Spleen (tissue), 11 donors: Measurements from ENCODE around the gene SLCO2B1. TPM values are rescaled to one million over a fixed set of nuclear protein-coding genes. Genes with fewer than 3 reads are reported as not detected.

Experiments
- DNase-seq: peaks from one replicate; pipeline ENCODE4 v3.0.0-alpha.2; 2020
- H3K27ac ChIP-seq, 8 donors: fragments of 200-600 bp; sonication (generic) in 7 of 8; 1 replicate in 4 of 8; 2 replicates in 4 of 8; pipeline versions ENCODE4 v1.5.0 to v1.8.0; 2016 to 2021; ENCODE audit warnings: inconsistent platforms in 4 of 8, mild to moderate bottlenecking in 4 of 8, moderate library complexity in 1 of 8
- H3K27me3 ChIP-seq, 7 donors: fragments of 200-600 bp; sonication (generic) in 6 of 7; replicated peaks in 1 of 7; 1 replicate in 4 of 7; 2 replicates in 3 of 7; pipeline versions ENCODE4 v1.5.0 to v1.8.0; 2016 to 2021; ENCODE audit warnings: inconsistent platforms in 3 of 7, mild to moderate bottlenecking in 1 of 7
- H3K36me3 ChIP-seq, 6 donors: fragments of 200-600 bp; sonication (generic) in 5 of 6; 1 replicate in 4 of 6; 2 replicates in 2 of 6; pipeline versions ENCODE4 v1.5.0 to v1.8.0; 2016 to 2021; ENCODE audit warnings: inconsistent platforms in 2 of 6
- H3K4me1 ChIP-seq, 6 donors: fragments of 200-600 bp; sonication (generic) in 5 of 6; 1 replicate in 3 of 6; 2 replicates in 3 of 6; pipeline versions ENCODE4 v1.5.0 to v1.8.0; 2016 to 2021; ENCODE audit warnings: inconsistent platforms in 3 of 6
- H3K4me3 ChIP-seq, 8 donors: fragments of 200-600 bp; sonication (generic) in 7 of 8; 1 replicate in 4 of 8; 2 replicates in 4 of 8; pipeline versions ENCODE4 v1.5.0 to v1.8.0; 2016 to 2021; ENCODE audit warnings: inconsistent platforms in 4 of 8, mild to moderate bottlenecking in 4 of 8, moderate library complexity in 2 of 8
- H3K9me3 ChIP-seq, 8 donors: fragments of 200-600 bp; sonication (generic) in 7 of 8; 1 replicate in 4 of 8; 2 replicates in 4 of 8; pipeline versions ENCODE4 v1.5.0 to v1.8.0; 2016 to 2021; ENCODE audit warnings: inconsistent platforms in 4 of 8
- POLR2A ChIP-seq, 3 donors: fragments of 450-650 bp; IDR thresholded peaks; one replicate each; pipeline ENCODE4 v1.5.1; 2017; ENCODE audit warnings: antibody characterized with exemption in 3 of 3, mild to moderate bottlenecking in 1 of 3
- POLR2AphosphoS5 ChIP-seq, 3 donors: sonication (generic); formaldehyde crosslinking; IDR thresholded peaks; one replicate each; pipeline ENCODE4 v1.5.1; 2017; ENCODE audit warnings: antibody characterized with exemption in 3 of 3
- WGBS, 5 donors: extraction: QIAGEN DNeasy Blood & Tissue Kit in 3 of 5; methylation state at CpG; one replicate each; pipeline versions ENCODE4 v1.1.5 to v1.1.7; 2013 to 2018; 5-methylcytosine and 5-hydroxymethylcytosine counted together
- intact Hi-C: fragments of 100-400 bp; cut with DNase I; formaldehyde crosslinking; loops from one replicate; pipeline ENCODE4 v1.15.0; 2023; ENCODE audit warnings: low total_unique reads
- polyA plus RNA-seq, 3 donors: library from polyadenylated mRNA; stranded (reverse); fragments of 200-250 nt; gene quantifications; one replicate each; pipeline ENCODE4 v1.2.1, GENCODE V29; 2013
- total RNA-seq, 7 donors: library from RNA; depleted of rRNA in 3 of 7; stranded (reverse); fragments of >200 nt in 3 of 7; fragmentation: NEBNext Ultra II Directional in 4 of 7; extraction: Animal tissue kit (Norgen Biotek cat#: 25700) in 4 of 7; gene quantifications; one replicate each; pipeline versions ENCODE4 v1.1.0 to v1.2.1, GENCODE V29; 2016 to 2021
- TF ChIP-seq, protein P1 (sequence below), 11 experiments: fragments of 200-600 bp in 7 of 11; fragments of 450-650 bp in 4 of 11; sonication (generic) in 4 of 11; IDR thresholded peaks in 8 of 11; conservative IDR thresholded peaks in 3 of 11; 1 replicate in 7 of 11; 2 replicates in 4 of 11; pipeline versions ENCODE4 v1.4.0 to v1.8.0; 2016 to 2021; ENCODE audit warnings: antibody characterized with exemption in 11 of 11, inconsistent platforms in 4 of 11, mild to moderate bottlenecking in 1 of 11
- donor health status: healthy with polysubstance abuse.
- donor health status: DM: no; HTN: no; CAD: no; lungs with moderate emphysema.
- donor health status: DM: no; HTN: no; CAD: no.
- donor health status: Bipolar disorder and iron deficiency.
- donor health status: healthy.
- donor health status: DM: no; HTN: no; CAD: no.
- donor health status: DM: yes; HTN: yes; CAD: no.

Gene SLCO2B1
- total and polyA plus RNA-seq, 10 donors: 10.2 to 307 (median 132) TPM

DNA sequence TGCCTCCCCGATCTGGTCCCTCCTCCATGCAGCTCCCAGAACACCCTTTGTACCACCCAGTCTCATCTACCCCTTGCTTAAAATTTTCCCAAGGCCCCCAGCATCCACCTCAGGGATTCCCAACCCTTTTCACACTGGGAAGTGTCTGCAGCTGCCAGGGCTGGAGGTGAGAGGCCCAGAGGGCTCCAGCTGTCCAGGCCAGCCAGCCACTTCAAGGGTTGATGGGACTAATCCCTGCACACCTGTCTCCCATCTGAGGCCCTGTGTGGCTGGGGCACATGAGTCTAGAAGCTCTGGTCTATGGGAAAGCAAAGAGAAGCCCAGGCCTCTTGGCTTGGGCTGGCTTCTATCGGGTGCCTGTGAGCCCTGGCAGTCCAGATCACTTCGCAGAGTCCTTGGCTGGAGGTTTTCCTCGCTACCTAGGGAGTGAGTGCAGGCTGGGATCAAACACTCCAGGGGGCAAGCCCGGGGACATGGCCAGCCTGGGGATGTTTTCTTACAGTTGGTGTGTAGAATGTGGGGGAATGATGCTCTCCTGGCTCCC, 48.6 kb downstream of the SLCO2B1 start:
- 78 to 91% (median 89%) methylated on average over 5 of the region's 5 CpGs for WGBS, 5 donors
- H3K9me3 ChIP-seq: no peaks in the 10 kb centered on the region
- H3K36me3 ChIP-seq: peaks cover 0 to 32% (median 0%) of the 10 kb centered on the region in 6 donors
- no peak overlapping the region for H3K4me3 ChIP-seq
- no peaks in the 10 kb centered on the region for H3K27me3 ChIP-seq
- H3K27ac ChIP-seq: no peak overlapping the region
- TF ChIP-seq, protein P1, sequence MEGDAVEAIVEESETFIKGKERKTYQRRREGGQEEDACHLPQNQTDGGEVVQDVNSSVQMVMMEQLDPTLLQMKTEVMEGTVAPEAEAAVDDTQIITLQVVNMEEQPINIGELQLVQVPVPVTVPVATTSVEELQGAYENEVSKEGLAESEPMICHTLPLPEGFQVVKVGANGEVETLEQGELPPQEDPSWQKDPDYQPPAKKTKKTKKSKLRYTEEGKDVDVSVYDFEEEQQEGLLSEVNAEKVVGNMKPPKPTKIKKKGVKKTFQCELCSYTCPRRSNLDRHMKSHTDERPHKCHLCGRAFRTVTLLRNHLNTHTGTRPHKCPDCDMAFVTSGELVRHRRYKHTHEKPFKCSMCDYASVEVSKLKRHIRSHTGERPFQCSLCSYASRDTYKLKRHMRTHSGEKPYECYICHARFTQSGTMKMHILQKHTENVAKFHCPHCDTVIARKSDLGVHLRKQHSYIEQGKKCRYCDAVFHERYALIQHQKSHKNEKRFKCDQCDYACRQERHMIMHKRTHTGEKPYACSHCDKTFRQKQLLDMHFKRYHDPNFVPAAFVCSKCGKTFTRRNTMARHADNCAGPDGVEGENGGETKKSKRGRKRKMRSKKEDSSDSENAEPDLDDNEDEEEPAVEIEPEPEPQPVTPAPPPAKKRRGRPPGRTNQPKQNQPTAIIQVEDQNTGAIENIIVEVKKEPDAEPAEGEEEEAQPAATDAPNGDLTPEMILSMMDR (IDR thresholded peaks at IDR 0.05 in 8 of 11, conservative IDR thresholded peaks at IDR 0.05 in 3 of 11): no peak
- no peak for TF ChIP-seq POLR2AphosphoS5 (IDR thresholded peaks at IDR 0.05)
- no peak for TF ChIP-seq POLR2A (IDR thresholded peaks at IDR 0.05)
- H3K4me1 ChIP-seq: peaks cover 0 to 19% (median 10%) of the 10 kb centered on the region in 6 donors
- DNase-seq: no peak
- intact Hi-C loops: no loop called here

DNA sequence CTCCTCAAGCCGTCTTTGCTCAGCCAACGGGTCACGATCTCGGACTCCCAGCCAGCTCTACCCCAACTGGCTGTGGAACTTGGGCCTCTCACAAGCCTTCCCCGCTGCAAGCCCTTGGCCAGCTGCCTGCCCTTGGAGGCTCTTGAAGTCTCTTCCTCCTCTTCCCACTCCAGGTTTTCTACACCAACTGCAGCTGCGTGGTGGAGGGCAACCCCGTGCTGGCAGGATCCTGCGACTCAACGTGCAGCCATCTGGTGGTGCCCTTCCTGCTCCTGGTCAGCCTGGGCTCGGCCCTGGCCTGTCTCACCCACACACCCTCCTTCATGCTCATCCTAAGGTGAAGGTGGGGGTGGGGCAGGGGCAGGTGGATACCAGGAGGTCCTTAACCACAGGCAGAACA, 49.1 kb downstream of the SLCO2B1 start:
- Histone ChIP-seq H3K27me3 (no peaks in the 10 kb centered on the region), H3K9me3 (no peaks in the 10 kb centered on the region), H3K27ac (no peak overlapping the region), H3K4me1 (peaks cover 0 to 14% (median 7%) of the 10 kb centered on the region in 6 donors), H3K36me3 (peaks cover 0 to 32% (median 0%) of the 10 kb centered on the region in 6 donors), H3K4me3 (no peak overlapping the region)
- 60 to 72% (median 63%) methylated on average over 10 of the region's 10 CpGs for WGBS, 5 donors
- TF ChIP-seq POLR2AphosphoS5 (IDR thresholded peaks at IDR 0.05) (peak in 1 of 3 donors; percentile 5), POLR2A (IDR thresholded peaks at IDR 0.05) (no peak)
- TF ChIP-seq, protein P1 (IDR thresholded peaks at IDR 0.05 in 8 of 11, conservative IDR thresholded peaks at IDR 0.05 in 3 of 11): no peak
- intact Hi-C loops: no loop called here
- DNase-seq: no peak

DNA sequence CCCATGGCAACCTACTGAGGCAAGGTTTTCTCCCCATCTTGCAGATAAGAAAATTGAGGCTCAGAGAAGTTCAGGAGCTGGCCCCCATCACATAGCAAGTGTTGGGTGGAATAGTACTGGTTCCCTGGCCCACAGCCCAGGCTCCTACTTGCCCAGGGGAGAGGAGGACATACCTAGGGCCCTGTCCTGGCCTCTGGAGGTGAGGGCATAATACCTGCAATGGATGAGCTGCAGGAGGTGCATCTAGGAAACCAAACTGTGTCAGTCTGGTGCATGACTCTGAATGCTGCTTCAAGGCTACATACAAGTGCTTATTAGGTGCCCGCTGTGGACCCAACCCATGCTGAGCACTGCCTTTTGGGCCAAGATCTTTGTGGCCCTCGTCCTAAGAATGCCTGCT, 49.6 kb downstream of the SLCO2B1 start:
- WGBS, 5 donors: 79 to 92% (median 85%) methylated on average over 2 of the region's 2 CpGs
- Histone ChIP-seq H3K27me3 (no peaks in the 10 kb centered on the region), H3K27ac (no peak overlapping the region), H3K36me3 (peaks cover 0 to 31% (median 0%) of the 10 kb centered on the region in 6 donors), H3K4me3 (no peak overlapping the region), H3K4me1 (peaks cover 0 to 9% (median 2%) of the 10 kb centered on the region in 6 donors), H3K9me3 (no peaks in the 10 kb centered on the region)
- intact Hi-C loops: no loop called here
- TF ChIP-seq POLR2AphosphoS5 (IDR thresholded peaks at IDR 0.05) (no peak), POLR2A (IDR thresholded peaks at IDR 0.05) (no peak)
- TF ChIP-seq, protein P1 (IDR thresholded peaks at IDR 0.05 in 8 of 11, conservative IDR thresholded peaks at IDR 0.05 in 3 of 11): no peak
- no peak for DNase-seq

DNA sequence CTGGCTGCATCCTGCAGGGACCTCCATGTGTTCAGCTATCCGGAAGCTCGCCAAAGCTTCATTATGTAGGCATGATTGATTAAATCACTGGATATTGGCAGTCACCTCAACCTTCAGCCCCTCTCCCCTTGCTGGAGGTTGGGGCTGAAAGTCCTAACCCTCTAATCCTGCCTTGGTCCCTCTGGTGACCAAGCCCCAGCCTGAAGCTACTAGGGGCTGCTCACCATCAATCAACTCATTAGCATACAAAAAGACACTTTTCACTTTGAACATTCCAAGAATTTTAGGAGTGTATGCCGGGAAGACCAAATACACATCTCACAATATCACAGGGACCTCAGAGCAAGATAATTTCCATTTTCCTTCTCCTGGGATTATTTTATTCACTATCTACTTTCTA, 50.9 kb downstream of the SLCO2B1 start:
- WGBS, 5 donors: 69 to 81% (median 74%) methylated on average over 3 of the region's 3 CpGs
- TF ChIP-seq POLR2AphosphoS5 (IDR thresholded peaks at IDR 0.05): no peak
- TF ChIP-seq, protein P1 (IDR thresholded peaks at IDR 0.05 in 8 of 11, conservative IDR thresholded peaks at IDR 0.05 in 3 of 11): no peak
- TF ChIP-seq POLR2A (IDR thresholded peaks at IDR 0.05): no peak
- no peak for DNase-seq
- Histone ChIP-seq H3K4me1 (peaks cover 0 to 3% (median 0%) of the 10 kb centered on the region in 6 donors), H3K9me3 (no peaks in the 10 kb centered on the region), H3K27ac (no peak overlapping the region), H3K27me3 (no peaks in the 10 kb centered on the region), H3K4me3 (no peak overlapping the region), H3K36me3 (peaks cover 0 to 25% (median 0%) of the 10 kb centered on the region in 6 donors)
- intact Hi-C loops: no loop called here
